Sigmoid colon (tissue), 4 donors: ENCODE data around the gene OR9I1.

Experiments used
- CTCF ChIP-seq, 4 experiments: fragments of 450-650 bp in 3 of 4; fragments of 200-600 bp in 1 of 4; IDR thresholded peaks; one replicate each; pipeline ENCODE4 v1.5.1; 2016 to 2019; ENCODE audit warnings: antibody characterized with exemption in 4 of 4, mild to moderate bottlenecking in 3 of 4, moderate library complexity in 2 of 4
- EP300 ChIP-seq, 4 donors: sonication (generic); formaldehyde crosslinking; IDR thresholded peaks; one replicate each; pipeline ENCODE4 v1.6.1; 2017; ENCODE audit warnings: antibody characterized with exemption in 4 of 4
- POLR2A ChIP-seq, 2 donors: fragments of 450-650 bp; IDR thresholded peaks; one replicate each; pipeline ENCODE4 v1.6.1; 2016; ENCODE audit warnings: antibody characterized with exemption in 2 of 2, mild to moderate bottlenecking in 2 of 2, moderate library complexity in 2 of 2
- POLR2AphosphoS5 ChIP-seq, 4 donors: sonication (generic); formaldehyde crosslinking; IDR thresholded peaks; one replicate each; pipeline ENCODE4 v1.6.1; 2017; ENCODE audit warnings: antibody characterized with exemption in 4 of 4

- TF ChIP-seq POLR2AphosphoS5 (IDR thresholded peaks at IDR 0.05), result no peak
- TF ChIP-seq CTCF (IDR thresholded peaks at IDR 0.05), result no peak
- no peak for TF ChIP-seq POLR2A (IDR thresholded peaks at IDR 0.05)
- no peak for TF ChIP-seq EP300 (IDR thresholded peaks at IDR 0.05)
Observed at GRCh38 chr11:58097437-58097836, 27.9 kb downstream of the OR9I1 start.
